ENCODE results near the gene CD48. TPM values are rescaled to one million over a fixed set of nuclear protein-coding genes. Genes with fewer than 3 reads are reported as not detected.

Gene CD48
- total RNA-seq, 1 experiment from 2014 or later, result not detected

GRCh38 chr1:160752406-160752805 is 40.8 kb upstream of the CD48 start:
- Mint-ChIP-seq H3K27me3 (ENCODE audit: insufficient read depth, unreplicated experiment) (peaks cover 5% of the 10 kb centered on the region), H3K36me3 (ENCODE audit: insufficient read depth, unreplicated experiment) (no peaks in the 10 kb centered on the region), H3K4me1 (ENCODE audit: low read depth, unreplicated experiment) (no peaks in the 10 kb centered on the region), H3K4me3 (ENCODE audit: unreplicated experiment) (no peak overlapping the region), H3K27ac (ENCODE audit: unreplicated experiment) (no peak overlapping the region), H3K9me3 (ENCODE audit: unreplicated experiment) (no peaks in the 10 kb centered on the region)
- H3K9me3 ChIP-seq, result peaks cover 3% of the 10 kb centered on the region; the same call in 1 of the 2 replicates
- intact Hi-C loops (cut with micrococcal nuclease; ENCODE audit: unreplicated experiment), result no loop called here
- no peak for TF ChIP-seq CTCF (IDR thresholded peaks at IDR 0.05; ENCODE audit: insufficient read depth in 1 of 2, low read depth in 1 of 2, low read length in 1 of 2, severe bottlenecking in 1 of 2, unreplicated experiment in 1 of 2)
- no TSS peak for BruUV-seq (replicated peaks)
- no peak for DNase-seq
- no peaks in the 10 kb centered on the region for H3K27me3 ChIP-seq (replicated peaks; ENCODE audit: control insufficient read depth, insufficient read depth, low read length)
- POLR2A ChIA-PET, result no interaction called here
- no peaks in the 10 kb centered on the region for H3K36me3 ChIP-seq (ENCODE audit: control insufficient read depth, insufficient read depth, low read length)
- no peak overlapping the region for H3K4me3 ChIP-seq (ENCODE audit: low read depth, low read length)
- H3K4me1 ChIP-seq, result no peaks in the 10 kb centered on the region
- CTCF ChIA-PET, result no interaction called here

- peaks cover 3% of the 10 kb centered on the region for H3K27me3 Mint-ChIP-seq (ENCODE audit: insufficient read depth, unreplicated experiment)
- Histone ChIP-seq H3K9me3 (no peaks in the 10 kb centered on the region), H3K4me3 (ENCODE audit: low read depth, low read length) (no peak overlapping the region), H3K27me3 (replicated peaks; ENCODE audit: control insufficient read depth, insufficient read depth, low read length) (no peaks in the 10 kb centered on the region), H3K36me3 (ENCODE audit: control insufficient read depth, insufficient read depth, low read length) (no peaks in the 10 kb centered on the region), H3K4me1 (no peaks in the 10 kb centered on the region)
- H3K27ac Mint-ChIP-seq (ENCODE audit: unreplicated experiment), result no peak overlapping the region
- POLR2A ChIA-PET, result no interaction called here
- BruUV-seq (replicated peaks), result no TSS peak
- no peaks in the 10 kb centered on the region for H3K36me3 Mint-ChIP-seq (ENCODE audit: insufficient read depth, unreplicated experiment)
- CTCF ChIA-PET, result no interaction called here
- DNase-seq, result no peak
- no peak for TF ChIP-seq CTCF (IDR thresholded peaks at IDR 0.05; ENCODE audit: insufficient read depth in 1 of 2, low read depth in 1 of 2, low read length in 1 of 2, severe bottlenecking in 1 of 2, unreplicated experiment in 1 of 2)
- H3K4me3 Mint-ChIP-seq (ENCODE audit: unreplicated experiment), result no peak overlapping the region
- intact Hi-C loops (cut with micrococcal nuclease; ENCODE audit: unreplicated experiment), result no loop called here
- no peaks in the 10 kb centered on the region for H3K9me3 Mint-ChIP-seq (ENCODE audit: unreplicated experiment)
- no peaks in the 10 kb centered on the region for H3K4me1 Mint-ChIP-seq (ENCODE audit: low read depth, unreplicated experiment)
These were observed 39.0 kb upstream of the CD48 start for GRCh38 chr1:160750608-160751007.

- Mint-ChIP-seq H3K27me3 (ENCODE audit: insufficient read depth, unreplicated experiment) (peaks cover 5% of the 10 kb centered on the region), H3K36me3 (ENCODE audit: insufficient read depth, unreplicated experiment) (no peaks in the 10 kb centered on the region), H3K27ac (ENCODE audit: unreplicated experiment) (no peak overlapping the region), H3K9me3 (ENCODE audit: unreplicated experiment) (no peaks in the 10 kb centered on the region), H3K4me1 (ENCODE audit: low read depth, unreplicated experiment) (no peaks in the 10 kb centered on the region), H3K4me3 (ENCODE audit: unreplicated experiment) (no peak overlapping the region)
- CTCF ChIA-PET, result interaction anchor here (0.6 to 1.4 kb wide), 2 partner anchors 20 to 27 kb away, joined by 3 read pairs; no protein-coding TSS in a partner anchor
- BruUV-seq (replicated peaks), result no TSS peak
- intact Hi-C loops (cut with micrococcal nuclease; ENCODE audit: unreplicated experiment), result no loop called here
- TF ChIP-seq CTCF (IDR thresholded peaks at IDR 0.05; ENCODE audit: insufficient read depth in 1 of 2, low read depth in 1 of 2, low read length in 1 of 2, severe bottlenecking in 1 of 2, unreplicated experiment in 1 of 2), result no peak
- no peak for DNase-seq
- no peaks in the 10 kb centered on the region for H3K9me3 ChIP-seq
- H3K27me3 ChIP-seq (replicated peaks; ENCODE audit: control insufficient read depth, insufficient read depth, low read length), result no peaks in the 10 kb centered on the region
- POLR2A ChIA-PET, result no interaction called here
- no peak overlapping the region for H3K4me3 ChIP-seq (ENCODE audit: low read depth, low read length)
- no peaks in the 10 kb centered on the region for H3K36me3 ChIP-seq (ENCODE audit: control insufficient read depth, insufficient read depth, low read length)
- H3K4me1 ChIP-seq, result no peaks in the 10 kb centered on the region
These were observed 37.3 kb upstream of the CD48 start for GRCh38 chr1:160748878-160749269.
